ENCODE data around the gene CAPN3.
"Not testable (repeated sequence)": the region's sequence is repeated elsewhere in the genome, so short reads cannot be mapped to it uniquely, and the experiment has no call there.

CAPN3 gene

GRCh38 chr15:42359249-42359648 lies at the start of gene CAPN3:
CAPN3 (plus strand) TSS chr15:42359501; CDS start chr15:42359806, 305 bp downstream.
- DNase-seq (ENCODE audit: low spot score): no peak

- DNase-seq (ENCODE audit: low spot score): no peak
These were observed 45.8 kb upstream of the CAPN3 start for GRCh38 chr15:42313463-42313862.

DNA sequence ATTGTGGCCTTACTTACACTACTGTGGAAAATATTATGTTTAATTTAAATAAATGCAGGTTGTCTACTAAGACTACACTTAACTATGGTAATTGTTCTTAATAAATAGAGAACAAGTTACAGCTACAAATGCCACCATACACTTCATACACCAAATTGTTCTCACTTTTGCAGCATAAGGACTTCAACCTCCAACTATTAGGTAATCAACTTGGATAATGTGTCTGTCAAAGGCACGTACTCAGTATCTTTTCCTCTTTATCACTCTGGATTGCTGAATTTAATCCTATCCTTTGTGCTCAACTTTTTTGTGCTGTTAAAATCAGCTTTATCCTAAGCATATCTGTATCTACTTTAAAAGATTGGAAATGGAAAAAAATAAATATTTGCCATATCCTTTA lies 44.5 kb upstream of the CAPN3 start:
- no peak for DNase-seq (ENCODE audit: low spot score)

DNA sequence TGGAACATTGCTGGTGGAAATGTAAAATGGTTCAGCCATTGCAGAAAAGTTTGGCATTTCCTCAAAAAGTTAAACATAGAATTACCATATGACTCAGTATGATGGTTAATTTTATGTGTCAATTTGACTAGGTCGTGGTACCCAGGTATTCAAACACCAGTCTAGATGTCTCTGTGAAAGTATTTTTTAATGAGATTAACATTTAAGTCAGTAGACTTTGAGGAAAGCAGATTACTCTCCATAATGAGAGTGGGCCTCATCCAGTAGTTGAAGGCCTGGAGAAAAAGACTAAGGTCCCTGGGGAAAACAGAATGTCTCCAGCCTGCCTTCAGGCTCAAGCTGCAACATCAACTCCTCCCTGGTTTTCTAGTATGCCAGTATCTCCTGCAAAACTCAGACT lies 43.8 kb upstream of the CAPN3 start:
- no peak for DNase-seq (ENCODE audit: low spot score)

- not testable (repeated sequence) for DNase-seq (ENCODE audit: low spot score)
These were observed 43.0 kb upstream of the CAPN3 start for GRCh38 chr15:42316282-42316805.

- DNase-seq (ENCODE audit: low spot score): no peak
These were observed 40.1 kb upstream of the CAPN3 start for GRCh38 chr15:42319206-42319605.

DNA sequence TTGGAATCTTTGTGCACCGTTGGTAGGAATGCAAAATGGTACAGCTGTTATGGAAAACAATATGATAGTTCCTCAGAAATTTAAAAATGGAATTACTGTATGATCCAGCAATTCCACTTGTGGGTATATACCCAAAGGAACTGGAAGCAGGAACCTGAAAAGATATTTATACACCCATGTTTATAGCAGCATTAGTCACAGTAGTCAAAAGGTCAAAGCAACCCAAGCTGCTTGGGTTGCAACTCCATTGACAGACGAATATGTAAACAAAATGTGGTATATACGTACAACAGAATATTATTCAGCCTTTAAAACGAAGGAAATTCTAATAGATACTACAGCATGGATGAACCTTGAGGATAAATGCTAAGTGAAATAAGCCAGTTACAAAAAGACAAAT lies 35.0 kb upstream of the CAPN3 start:
- DNase-seq (ENCODE audit: low spot score): no peak

GRCh38 chr15:42329161-42329560 lies 30.1 kb upstream of the CAPN3 start:
- DNase-seq (ENCODE audit: low spot score): no peak

DNA sequence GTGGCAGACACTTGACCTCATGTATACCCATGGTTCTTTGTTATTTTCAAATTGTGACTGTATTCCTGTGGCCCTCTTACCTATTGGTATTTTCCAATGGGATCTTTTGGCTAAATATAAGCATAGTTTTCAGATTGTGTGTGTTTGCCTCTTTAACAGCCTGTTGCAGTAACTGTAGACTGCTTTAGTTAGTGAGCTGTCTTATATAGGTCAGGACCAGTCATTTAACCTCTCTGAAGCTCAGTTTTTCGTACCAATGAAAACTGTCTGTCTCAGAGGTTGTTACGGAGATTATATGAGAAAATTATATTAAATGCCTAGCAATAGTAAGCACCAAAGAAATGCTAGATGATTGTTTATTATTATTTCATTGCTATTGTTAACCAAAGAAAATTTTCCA lies 29.3 kb upstream of the CAPN3 start:
- DNase-seq (ENCODE audit: low spot score): no peak

DNA sequence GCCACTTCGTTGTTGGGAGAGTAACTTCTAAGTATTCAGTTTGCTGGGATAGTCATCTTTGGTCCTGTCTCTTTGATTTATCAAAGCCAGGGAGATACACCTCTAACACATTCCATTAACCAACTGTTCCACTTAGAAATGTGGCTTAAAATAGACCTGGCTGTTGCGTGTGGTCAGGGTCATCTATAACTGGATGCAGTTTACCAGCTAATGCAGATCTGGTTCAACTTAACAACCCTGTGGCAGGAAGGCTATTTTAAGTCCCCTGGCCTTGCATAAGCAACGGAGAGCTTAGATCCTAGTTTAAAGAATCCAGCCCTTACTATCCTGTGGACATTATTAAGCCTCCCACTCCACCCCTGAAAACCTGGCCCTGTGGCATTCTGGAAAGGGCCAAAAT lies 28.1 kb upstream of the CAPN3 start:
- no peak for DNase-seq (ENCODE audit: low spot score)

DNA sequence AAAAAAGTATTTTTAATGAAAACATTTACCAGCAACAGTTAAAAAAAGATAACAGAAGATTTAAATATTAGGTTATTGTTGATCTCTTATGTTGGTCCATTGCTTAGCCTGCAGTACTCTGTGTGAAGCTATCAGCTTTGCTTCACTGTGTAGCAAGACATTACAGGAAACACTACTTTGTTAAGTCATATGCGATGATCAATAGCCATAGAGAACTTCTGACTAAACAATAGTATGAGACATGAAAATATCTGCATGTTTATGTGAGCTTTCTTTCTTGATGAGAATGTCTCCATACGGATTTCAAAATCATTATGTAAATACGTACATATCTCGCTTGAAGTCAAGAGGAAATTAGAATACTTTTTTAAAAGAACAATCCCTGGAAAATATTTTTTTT lies 27.0 kb upstream of the CAPN3 start:
- no peak for DNase-seq (ENCODE audit: low spot score)

DNA sequence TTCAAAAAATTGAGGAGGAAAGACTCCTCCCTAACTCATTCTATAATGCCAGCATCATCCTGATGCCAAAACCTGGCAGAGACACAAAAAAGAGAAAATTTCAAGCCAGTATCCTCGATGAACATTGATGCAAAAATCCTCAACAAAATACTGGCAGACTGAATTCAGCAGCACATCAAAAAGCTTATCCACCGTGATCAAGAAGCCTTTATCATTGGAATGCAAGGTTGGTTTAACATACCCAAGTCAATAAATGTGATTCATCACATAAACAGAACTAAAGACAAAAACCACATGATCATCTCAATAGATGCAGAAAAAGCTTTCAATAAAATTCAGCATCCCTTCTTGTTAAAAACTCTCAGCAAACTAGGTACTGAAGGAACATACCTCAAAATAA lies 24.2 kb upstream of the CAPN3 start:
- DNase-seq (ENCODE audit: low spot score): no peak

GRCh38 chr15:42336650-42337049 lies 22.7 kb upstream of the CAPN3 start:
- not testable (repeated sequence) for DNase-seq (ENCODE audit: low spot score)

- DNase-seq (ENCODE audit: low spot score): not testable (repeated sequence)
These were observed 22.2 kb upstream of the CAPN3 start for GRCh38 chr15:42337104-42337503.

- DNase-seq (ENCODE audit: low spot score): no peak
These were observed 20.8 kb upstream of the CAPN3 start for GRCh38 chr15:42338500-42338899.

DNA sequence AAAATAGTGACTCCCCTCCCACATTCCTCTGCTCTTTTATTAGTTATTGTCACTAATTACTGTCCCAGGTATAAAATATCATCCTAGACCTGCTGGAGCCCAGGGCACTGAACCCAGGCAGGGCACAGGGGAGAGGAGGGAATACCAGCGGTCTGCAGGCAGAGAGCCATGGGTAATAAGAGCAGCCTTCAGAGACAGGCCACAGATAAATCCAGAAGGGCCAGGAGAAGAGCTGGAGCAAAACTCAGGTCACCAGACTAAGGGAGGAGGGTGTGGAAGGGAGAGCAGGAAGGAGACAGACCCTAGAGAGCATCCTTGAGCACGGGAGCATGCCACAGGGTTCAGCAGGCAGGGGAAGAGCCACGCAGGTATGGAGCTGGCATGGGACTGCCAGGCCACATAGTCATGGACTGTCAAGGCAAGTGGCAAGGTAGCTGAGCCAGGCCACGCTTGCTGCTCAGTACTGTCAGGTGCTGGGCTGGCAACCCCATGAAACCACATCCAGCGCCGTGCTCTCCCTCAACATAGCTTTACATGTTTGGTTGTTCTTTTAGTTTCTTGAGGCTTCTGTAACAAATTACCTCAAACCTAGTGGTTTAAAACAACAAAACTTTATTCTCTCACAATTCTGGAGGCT lies 15.6 kb upstream of the CAPN3 start:
- no peak for DNase-seq (ENCODE audit: low spot score)

DNA sequence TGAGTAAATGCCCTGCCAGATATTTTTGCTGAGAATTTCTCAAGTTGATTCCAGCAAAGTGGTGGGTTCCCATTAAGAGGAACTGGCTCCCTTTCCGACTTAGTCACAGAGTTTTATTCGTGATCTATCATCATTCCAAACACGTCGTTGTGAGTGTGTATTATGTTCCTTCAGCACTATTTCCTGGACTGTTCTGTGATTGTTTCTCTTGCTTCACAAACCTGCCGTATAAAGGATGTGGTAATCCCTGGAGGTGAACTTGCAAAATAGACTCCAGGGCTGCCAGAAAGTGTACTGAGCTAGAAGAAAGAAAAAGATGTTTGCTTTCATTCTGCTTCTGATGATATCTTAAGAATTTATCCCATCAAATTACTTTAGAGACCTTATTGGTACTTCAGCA lies 14.5 kb upstream of the CAPN3 start:
- no peak for DNase-seq (ENCODE audit: low spot score)

DNA sequence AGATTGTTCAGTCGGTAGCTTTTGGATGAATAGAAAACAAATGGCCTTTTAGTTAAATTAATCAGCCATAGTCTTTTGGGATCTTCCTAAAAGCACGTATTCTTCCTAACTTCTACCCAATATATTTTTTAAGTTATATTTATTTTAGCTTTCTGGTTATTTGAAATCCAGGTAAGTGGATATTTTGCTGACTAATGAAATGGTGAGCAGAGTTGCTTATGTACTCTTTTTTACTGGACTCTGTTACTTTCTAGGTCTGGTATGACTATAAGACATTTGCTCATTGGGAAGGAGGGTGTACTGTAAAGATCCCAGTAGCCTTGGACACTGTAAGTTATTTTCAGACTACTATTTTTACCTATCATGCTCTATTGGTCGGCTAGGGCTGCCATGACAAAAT lies 13.8 kb upstream of the CAPN3 start:
- DNase-seq (ENCODE audit: low spot score): no peak

- DNase-seq (ENCODE audit: low spot score): no peak
These were observed 11.2 kb upstream of the CAPN3 start for GRCh38 chr15:42348083-42348482.

DNA sequence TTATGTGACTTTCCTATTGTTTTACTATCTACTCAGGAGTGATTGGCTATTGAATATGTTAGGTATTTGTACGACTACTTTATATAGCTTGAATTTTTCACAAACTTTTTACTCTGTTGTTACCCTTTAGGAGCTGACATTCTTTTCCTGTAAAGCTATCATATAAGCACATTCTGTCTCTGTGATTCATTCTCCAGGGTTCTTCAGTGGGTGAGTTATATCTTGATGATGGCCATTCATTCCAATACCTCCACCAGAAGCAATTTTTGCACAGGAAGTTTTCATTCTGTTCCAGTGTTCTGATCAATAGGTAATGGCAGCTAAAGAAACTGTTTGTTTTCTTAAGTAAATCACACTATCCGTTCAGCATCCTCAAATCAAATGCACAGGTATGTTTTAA lies 10.1 kb upstream of the CAPN3 start:
- DNase-seq (ENCODE audit: low spot score): no peak

- DNase-seq (ENCODE audit: low spot score): no peak
These were observed 6.9 kb upstream of the CAPN3 start for GRCh38 chr15:42352401-42352800.

DNA sequence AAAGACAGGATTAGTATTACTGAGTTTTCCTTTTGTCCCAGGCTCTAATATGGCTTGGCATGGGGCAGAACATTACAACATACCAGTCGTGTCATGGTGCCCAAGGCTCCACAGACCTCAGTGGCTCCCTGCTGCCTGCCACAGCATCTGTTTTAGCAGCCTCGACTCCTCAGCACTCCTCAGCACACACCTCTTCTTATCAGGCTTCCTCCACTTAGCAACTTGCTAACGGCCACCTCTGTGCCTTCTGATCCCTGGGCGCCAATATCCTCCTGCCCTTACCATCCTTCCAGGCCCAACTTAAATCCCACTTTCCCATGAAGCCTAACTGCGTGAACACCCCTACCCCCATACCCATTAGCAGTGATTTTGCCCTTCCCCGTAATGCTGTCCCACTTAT lies 6.2 kb upstream of the CAPN3 start:
- DNase-seq (ENCODE audit: low spot score): no peak

GRCh38 chr15:42354824-42355223 lies 4.5 kb upstream of the CAPN3 start:
- DNase-seq (ENCODE audit: low spot score): no peak

DNA sequence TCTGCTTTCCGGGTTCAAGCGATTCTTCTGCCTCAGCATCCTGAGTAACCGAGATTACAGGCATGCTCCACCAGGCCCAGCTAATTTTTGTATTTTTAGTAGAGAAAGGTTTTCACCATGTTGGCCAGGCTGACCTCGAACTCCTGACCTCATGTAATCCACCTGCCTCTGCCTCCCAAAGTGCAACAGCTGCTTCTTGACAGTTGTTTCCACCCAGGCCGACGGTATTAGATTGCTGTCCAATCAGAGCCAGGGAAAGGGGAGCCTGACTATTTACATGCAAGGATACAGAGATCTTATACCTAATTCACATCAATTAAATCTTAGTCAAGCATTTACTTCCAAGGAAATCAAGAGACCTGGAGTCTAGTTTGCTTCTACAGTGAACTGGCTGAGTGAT lies 4.0 kb upstream of the CAPN3 start:
- no peak for DNase-seq (ENCODE audit: low spot score)

Measured in ecto neural progenitor cell (in vitro differentiated cells).